Measurements from ENCODE around the gene ARPC4.
A peak's percentile ranks its signal among the peaks of the same experiment; 100 is the strongest.
"Not testable (repeated sequence)": the region's sequence is repeated elsewhere in the genome, so short reads cannot be mapped to it uniquely, and the experiment has no call there.

The ARPC4 gene

GRCh38 chr3:9825451-9826040 lies 32.7 kb downstream of the ARPC4 start:
- FAIRE-seq, result no peak

- no peak for FAIRE-seq
These were observed 34.1 kb downstream of the ARPC4 start for GRCh38 chr3:9826815-9827573.

- no peak for FAIRE-seq
These were observed 36.2 kb downstream of the ARPC4 start for GRCh38 chr3:9828801-9829755.

GRCh38 chr3:9831253-9831652 lies 38.4 kb downstream of the ARPC4 start:
- no peak for FAIRE-seq

GRCh38 chr3:9833078-9833477 lies 40.2 kb downstream of the ARPC4 start:
- no peak for FAIRE-seq

- no peak for FAIRE-seq
These were observed 41.9 kb downstream of the ARPC4 start for GRCh38 chr3:9834520-9835380.

- no peak for FAIRE-seq
These were observed 45.1 kb downstream of the ARPC4 start for GRCh38 chr3:9837701-9838582.

- FAIRE-seq, result no peak
These were observed 46.0 kb downstream of the ARPC4 start for GRCh38 chr3:9838856-9839255.

GRCh38 chr3:9841015-9841414 lies 48.1 kb downstream of the ARPC4 start:
- no peak for FAIRE-seq

GRCh38 chr3:9843715-9844438 lies 51.0 kb downstream of the ARPC4 start, which contains the start of gene RPUSD3:
TSS of gene RPUSD3 (minus strand) at chr3:9844008. CDS start at chr3:9843990, 18 bp downstream.
- peak; percentile 86 for FAIRE-seq

GRCh38 chr3:9846231-9846630 lies 53.3 kb downstream of the ARPC4 start:
- FAIRE-seq, result no peak

- FAIRE-seq, result no peak
These were observed 54.1 kb downstream of the ARPC4 start for GRCh38 chr3:9846931-9847488.

- not testable (repeated sequence) for FAIRE-seq
These were observed 55.0 kb downstream of the ARPC4 start for GRCh38 chr3:9847870-9848269.

- FAIRE-seq, result peak; percentile 74
These were observed 56.0 kb downstream of the ARPC4 start for GRCh38 chr3:9848860-9849259.

GRCh38 chr3:9851383-9851782 lies 58.5 kb downstream of the ARPC4 start:
- FAIRE-seq, result not testable (repeated sequence)

GRCh38 chr3:9851926-9852325 lies 59.0 kb downstream of the ARPC4 start:
- not testable (repeated sequence) for FAIRE-seq

- FAIRE-seq, result no peak
These were observed 59.6 kb downstream of the ARPC4 start for GRCh38 chr3:9852528-9852927.

GRCh38 chr3:9854291-9854940 lies 61.5 kb downstream of the ARPC4 start:
- not testable (repeated sequence) for FAIRE-seq

- no peak for FAIRE-seq
These were observed 62.7 kb downstream of the ARPC4 start for GRCh38 chr3:9855594-9855993.

All from A204.1 (cell line).